HG02885 (cell line): Measurements from ENCODE around the gene CCNE1.

Experiments
- ATAC-seq: cut with Tn5 transposase; IDR thresholded peaks from one replicate; pipeline ENCODE4 v1.9.1; 2021; ENCODE audit warnings: mild to moderate bottlenecking; ENCODE audit not compliant: unreplicated experiment, poor library complexity

The CCNE1 gene

GRCh38 chr19:29841559-29842367 lies 30.0 kb downstream of the CCNE1 start:
- no peak for ATAC-seq

- no peak for ATAC-seq
Observed at GRCh38 chr19:29842471-29843179, 30.8 kb downstream of the CCNE1 start.

- ATAC-seq = no peak
Observed at GRCh38 chr19:29843180-29844051, 31.6 kb downstream of the CCNE1 start.

GRCh38 chr19:29844891-29845573 lies 33.2 kb downstream of the CCNE1 start:
- peak; percentile 76 for ATAC-seq

GRCh38 chr19:29845574-29846176 lies 33.9 kb downstream of the CCNE1 start:
- no peak for ATAC-seq

GRCh38 chr19:29849208-29849607 lies 37.4 kb downstream of the CCNE1 start:
- ATAC-seq = no peak

GRCh38 chr19:29850482-29850881 lies 38.7 kb downstream of the CCNE1 start:
- ATAC-seq = no peak

- peak; percentile 89 for ATAC-seq
Observed at GRCh38 chr19:29851769-29852521, 40.2 kb downstream of the CCNE1 start.

GRCh38 chr19:29854033-29854432 lies 42.2 kb downstream of the CCNE1 start:
- no peak for ATAC-seq

GRCh38 chr19:29855087-29855486 lies 43.3 kb downstream of the CCNE1 start:
- no peak for ATAC-seq

GRCh38 chr19:29855741-29856500 lies 44.1 kb downstream of the CCNE1 start:
- no peak for ATAC-seq

GRCh38 chr19:29858000-29858596 lies 46.3 kb downstream of the CCNE1 start:
- no peak for ATAC-seq

- ATAC-seq = no peak
Observed at GRCh38 chr19:29858621-29859020, 46.8 kb downstream of the CCNE1 start.

GRCh38 chr19:29860492-29860891 lies 48.7 kb downstream of the CCNE1 start:
- no peak for ATAC-seq

GRCh38 chr19:29861574-29861973 lies 49.8 kb downstream of the CCNE1 start:
- ATAC-seq = no peak

GRCh38 chr19:29866011-29866410 lies 54.2 kb downstream of the CCNE1 start:
- no peak for ATAC-seq

- ATAC-seq = no peak
Observed at GRCh38 chr19:29867984-29868383, 56.2 kb downstream of the CCNE1 start.

- no peak for ATAC-seq
Observed at GRCh38 chr19:29871143-29871542, 59.4 kb downstream of the CCNE1 start.
